HepG2 (cell line): ENCODE measurements around the gene ENTPD2. TPM values are rescaled to one million over a fixed set of nuclear protein-coding genes. Genes with fewer than 3 reads are reported as not detected.

Experiments
- ATF7-NPFF ChIP-seq: sonication (generic); formaldehyde crosslinking; IDR thresholded peaks from 2 replicates; pipeline ENCODE4 v1.8.1; 2023; ENCODE audit warnings: mild to moderate bottlenecking, low read depth, missing genetic modification reagents, moderate library complexity
- EZH2 ChIP-seq: conservative IDR thresholded peaks from 2 replicates; pipeline ENCODE4 v1.6.1; 2012; ENCODE audit warnings: mild to moderate bottlenecking, low read depth, low read length, moderate library complexity
- HINFP ChIP-seq: sonication (generic); formaldehyde crosslinking; IDR thresholded peaks from 2 replicates; pipeline ENCODE4 v1.4.0; 2020; ENCODE audit warnings: low read depth, mild to moderate bottlenecking, missing genetic modification reagents
- IRX3 ChIP-seq: sonication (generic); formaldehyde crosslinking; IDR thresholded peaks from 2 replicates; pipeline ENCODE4 v1.8.1; 2023; ENCODE audit warnings: mild to moderate bottlenecking, low read depth, missing genetic modification reagents, borderline replicate concordance
- ISX ChIP-seq: sonication (generic); formaldehyde crosslinking; conservative IDR thresholded peaks from 2 replicates; pipeline ENCODE4 v1.5.0; 2020; ENCODE audit warnings: missing genetic modification reagents
- MED8 ChIP-seq: sonication (generic); formaldehyde crosslinking; IDR thresholded peaks from 2 replicates; pipeline ENCODE4 v1.8.1; 2023; ENCODE audit warnings: mild to moderate bottlenecking, missing genetic modification reagents; ENCODE audit not compliant: insufficient replicate concordance
- MLLT10 ChIP-seq: sonication (generic); formaldehyde crosslinking; IDR thresholded peaks from 2 replicates; pipeline ENCODE4 v1.4.0; 2020; ENCODE audit warnings: missing genetic modification reagents
- PLRG1 ChIP-seq: fragments of 450-650 bp; conservative IDR thresholded peaks from 2 replicates; pipeline ENCODE4 v1.6.1; 2016
- SMAD3 ChIP-seq: sonication (generic); formaldehyde crosslinking; IDR thresholded peaks from 2 replicates; pipeline ENCODE4 v1.4.0; 2020; ENCODE audit warnings: missing genetic modification reagents
- SMARCE1 ChIP-seq: fragments of 450-650 bp; IDR thresholded peaks from 2 replicates; pipeline ENCODE4 v1.6.1; 2017; ENCODE audit warnings: borderline replicate concordance
- ZFP41 ChIP-seq: sonication (generic); formaldehyde crosslinking; IDR thresholded peaks from 2 replicates; pipeline ENCODE4 v1.4.0; 2020; ENCODE audit warnings: mild to moderate bottlenecking, missing genetic modification reagents, borderline replicate concordance
- ZNF17 ChIP-seq: sonication (generic); formaldehyde crosslinking; IDR thresholded peaks from 2 replicates; pipeline ENCODE4 v1.5.0; 2020; ENCODE audit warnings: mild to moderate bottlenecking, missing genetic modification reagents
- ZNF3 ChIP-seq: IDR thresholded peaks from 2 replicates; pipeline ENCODE4 v1.7.0; 2017; ENCODE audit warnings: inconsistent platforms
- ZNF501 ChIP-seq: sonication (generic); formaldehyde crosslinking; IDR thresholded peaks from 2 replicates; pipeline ENCODE4 v1.5.1; 2020; ENCODE audit warnings: mild to moderate bottlenecking, moderate library complexity, missing genetic modification reagents
- ZSCAN25 ChIP-seq: sonication (generic); formaldehyde crosslinking; IDR thresholded peaks from 2 replicates; pipeline ENCODE4 v1.8.0; 2022; ENCODE audit warnings: mild to moderate bottlenecking, missing genetic modification reagents
- polyA plus RNA-seq, 8 experiments: library from polyadenylated mRNA; depleted of rRNA in 3 of 8; stranded (reverse) in 7 of 8; unstranded in 1 of 8; fragments of >200 nt; fragmentation: Illumina TruSeq in 4 of 8; extraction: Trizol in 4 of 8; gene quantifications; 2 replicates each; pipeline versions ENCODE4 v1.2.1 to v1.2.3, GENCODE V29; 2011 to 2016; ENCODE audit warnings: low read depth in 4 of 8, missing spikeins in 1 of 8, mixed read lengths in 1 of 8; ENCODE audit not compliant: insufficient read depth in 1 of 8
- total RNA-seq, 5 experiments: library from RNA; depleted of rRNA; stranded (reverse); fragments of >200 nt; fragmentation: Illumina TruSeq; extraction: Trizol; gene quantifications; 2 replicates each; pipeline ENCODE4 v1.2.3, GENCODE V29; 2016; ENCODE audit warnings: low read depth in 1 of 5
- TF ChIP-seq, protein P1 (sequence below): sonication (generic); formaldehyde crosslinking; IDR thresholded peaks from 2 replicates; pipeline ENCODE4 v1.8.0; 2022; ENCODE audit warnings: mild to moderate bottlenecking, missing genetic modification reagents; ENCODE audit not compliant: insufficient replicate concordance
- TF ChIP-seq, protein P2 (sequence below): IDR thresholded peaks from 2 replicates; pipeline ENCODE4 v1.6.1; 2012; ENCODE audit warnings: inconsistent platforms
- TF ChIP-seq, protein P3 (sequence below): sonication (generic); formaldehyde crosslinking; IDR thresholded peaks from 2 replicates; pipeline ENCODE4 v1.4.0; 2020; ENCODE audit warnings: missing genetic modification reagents, borderline replicate concordance
- TF ChIP-seq, protein P4 (sequence below): sonication (generic); formaldehyde crosslinking; IDR thresholded peaks from 2 replicates; pipeline ENCODE4 v1.5.0; 2020; ENCODE audit warnings: missing genetic modification reagents

The ENTPD2 gene
- total and polyA plus RNA-seq, 2 of the 13 experiments (the other 11 are each of a cell fraction or from before 2014, with no cell fraction given) = 0.95 to 3.2 TPM

DNA sequence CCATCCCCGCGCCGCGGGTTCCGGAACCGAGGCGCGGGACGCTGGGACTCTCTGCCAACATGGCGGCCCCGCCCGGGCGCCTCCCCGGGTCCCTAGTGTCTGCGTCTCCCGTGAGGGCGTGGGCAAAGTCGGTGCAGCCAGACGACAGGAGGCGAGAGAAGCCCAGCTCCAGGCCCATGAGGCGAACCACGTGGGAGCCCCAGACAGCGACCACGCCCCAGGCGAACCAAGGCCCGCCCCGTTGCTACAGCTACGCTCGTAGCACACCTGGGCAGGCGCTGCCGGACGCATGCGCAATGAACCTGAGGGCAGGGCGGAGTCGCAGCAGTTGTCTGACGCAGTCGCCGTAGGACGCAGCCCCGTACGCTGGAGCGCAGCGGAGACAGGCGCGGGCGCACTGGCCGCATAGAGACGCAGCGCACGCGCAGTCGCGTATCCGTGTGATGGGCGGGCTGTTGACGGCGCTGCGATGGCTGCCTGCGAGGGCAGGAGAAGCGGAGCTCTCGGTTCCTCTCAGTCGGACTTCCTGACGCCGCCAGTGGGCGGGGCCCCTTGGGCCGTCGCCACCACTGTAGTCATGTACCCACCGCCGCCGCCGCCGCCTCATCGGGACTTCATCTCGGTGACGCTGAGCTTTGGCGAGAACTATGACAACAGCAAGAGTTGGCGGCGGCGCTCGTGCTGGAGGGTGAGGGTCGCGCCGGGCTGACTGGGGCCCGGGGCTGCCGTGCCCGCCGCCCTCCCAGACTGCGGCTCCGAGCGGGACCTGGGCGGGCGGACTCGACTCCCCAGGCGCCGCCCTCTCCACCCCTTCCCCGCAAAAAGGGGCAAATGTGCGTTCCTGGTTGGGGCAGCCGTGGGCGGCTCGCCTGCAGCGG lies 32.9 kb upstream of the ENTPD2 start, which contains the start of gene MAN1B1 (continued):
- TF ChIP-seq, protein P1, sequence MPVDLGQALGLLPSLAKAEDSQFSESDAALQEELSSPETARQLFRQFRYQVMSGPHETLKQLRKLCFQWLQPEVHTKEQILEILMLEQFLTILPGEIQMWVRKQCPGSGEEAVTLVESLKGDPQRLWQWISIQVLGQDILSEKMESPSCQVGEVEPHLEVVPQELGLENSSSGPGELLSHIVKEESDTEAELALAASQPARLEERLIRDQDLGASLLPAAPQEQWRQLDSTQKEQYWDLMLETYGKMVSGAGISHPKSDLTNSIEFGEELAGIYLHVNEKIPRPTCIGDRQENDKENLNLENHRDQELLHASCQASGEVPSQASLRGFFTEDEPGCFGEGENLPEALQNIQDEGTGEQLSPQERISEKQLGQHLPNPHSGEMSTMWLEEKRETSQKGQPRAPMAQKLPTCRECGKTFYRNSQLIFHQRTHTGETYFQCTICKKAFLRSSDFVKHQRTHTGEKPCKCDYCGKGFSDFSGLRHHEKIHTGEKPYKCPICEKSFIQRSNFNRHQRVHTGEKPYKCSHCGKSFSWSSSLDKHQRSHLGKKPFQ (CRISPR knock-in tag) = peak; percentile 35
- TF ChIP-seq ZFP41 (CRISPR knock-in tag) (no peak), EZH2 (no peak), ZNF17 (no peak), ZNF3 (CRISPR knock-in tag) (no peak), ISX (CRISPR knock-in tag) (no peak), ZSCAN25 (CRISPR knock-in tag) (no peak), ZNF501 (CRISPR knock-in tag) (peak; percentile 61), MED8 (CRISPR knock-in tag) (no peak), PLRG1 (no peak), SMARCE1 (no peak), SMAD3 (CRISPR knock-in tag) (0 out of 2 replicates have a peak, but pooled peaks have one; percentile 51), MLLT10 (CRISPR knock-in tag) (no peak), ATF7-NPFF (CRISPR knock-in tag) (peak; percentile 55; the same call in 1 of the 2 replicates), IRX3 (CRISPR knock-in tag) (no peak), HINFP (CRISPR knock-in tag) (no peak; the same call in 1 of the 2 replicates)
- TF ChIP-seq, protein P2, sequence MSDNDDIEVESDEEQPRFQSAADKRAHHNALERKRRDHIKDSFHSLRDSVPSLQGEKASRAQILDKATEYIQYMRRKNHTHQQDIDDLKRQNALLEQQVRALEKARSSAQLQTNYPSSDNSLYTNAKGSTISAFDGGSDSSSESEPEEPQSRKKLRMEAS = peak; percentile 89
- TF ChIP-seq, protein P3, sequence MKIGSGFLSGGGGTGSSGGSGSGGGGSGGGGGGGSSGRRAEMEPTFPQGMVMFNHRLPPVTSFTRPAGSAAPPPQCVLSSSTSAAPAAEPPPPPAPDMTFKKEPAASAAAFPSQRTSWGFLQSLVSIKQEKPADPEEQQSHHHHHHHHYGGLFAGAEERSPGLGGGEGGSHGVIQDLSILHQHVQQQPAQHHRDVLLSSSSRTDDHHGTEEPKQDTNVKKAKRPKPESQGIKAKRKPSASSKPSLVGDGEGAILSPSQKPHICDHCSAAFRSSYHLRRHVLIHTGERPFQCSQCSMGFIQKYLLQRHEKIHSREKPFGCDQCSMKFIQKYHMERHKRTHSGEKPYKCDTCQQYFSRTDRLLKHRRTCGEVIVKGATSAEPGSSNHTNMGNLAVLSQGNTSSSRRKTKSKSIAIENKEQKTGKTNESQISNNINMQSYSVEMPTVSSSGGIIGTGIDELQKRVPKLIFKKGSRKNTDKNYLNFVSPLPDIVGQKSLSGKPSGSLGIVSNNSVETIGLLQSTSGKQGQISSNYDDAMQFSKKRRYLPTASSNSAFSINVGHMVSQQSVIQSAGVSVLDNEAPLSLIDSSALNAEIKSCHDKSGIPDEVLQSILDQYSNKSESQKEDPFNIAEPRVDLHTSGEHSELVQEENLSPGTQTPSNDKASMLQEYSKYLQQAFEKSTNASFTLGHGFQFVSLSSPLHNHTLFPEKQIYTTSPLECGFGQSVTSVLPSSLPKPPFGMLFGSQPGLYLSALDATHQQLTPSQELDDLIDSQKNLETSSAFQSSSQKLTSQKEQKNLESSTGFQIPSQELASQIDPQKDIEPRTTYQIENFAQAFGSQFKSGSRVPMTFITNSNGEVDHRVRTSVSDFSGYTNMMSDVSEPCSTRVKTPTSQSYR (CRISPR knock-in tag) = no peak
- TF ChIP-seq, protein P4, sequence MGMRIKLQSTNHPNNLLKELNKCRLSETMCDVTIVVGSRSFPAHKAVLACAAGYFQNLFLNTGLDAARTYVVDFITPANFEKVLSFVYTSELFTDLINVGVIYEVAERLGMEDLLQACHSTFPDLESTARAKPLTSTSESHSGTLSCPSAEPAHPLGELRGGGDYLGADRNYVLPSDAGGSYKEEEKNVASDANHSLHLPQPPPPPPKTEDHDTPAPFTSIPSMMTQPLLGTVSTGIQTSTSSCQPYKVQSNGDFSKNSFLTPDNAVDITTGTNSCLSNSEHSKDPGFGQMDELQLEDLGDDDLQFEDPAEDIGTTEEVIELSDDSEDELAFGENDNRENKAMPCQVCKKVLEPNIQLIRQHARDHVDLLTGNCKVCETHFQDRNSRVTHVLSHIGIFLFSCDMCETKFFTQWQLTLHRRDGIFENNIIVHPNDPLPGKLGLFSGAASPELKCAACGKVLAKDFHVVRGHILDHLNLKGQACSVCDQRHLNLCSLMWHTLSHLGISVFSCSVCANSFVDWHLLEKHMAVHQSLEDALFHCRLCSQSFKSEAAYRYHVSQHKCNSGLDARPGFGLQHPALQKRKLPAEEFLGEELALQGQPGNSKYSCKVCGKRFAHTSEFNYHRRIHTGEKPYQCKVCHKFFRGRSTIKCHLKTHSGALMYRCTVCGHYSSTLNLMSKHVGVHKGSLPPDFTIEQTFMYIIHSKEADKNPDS (CRISPR knock-in tag) = peak; percentile 35; the same call in 1 of the 2 replicates
